Measurements from ENCODE around the gene DMXL1. TPM values are rescaled to one million over a fixed set of nuclear protein-coding genes. Genes with fewer than 3 reads are reported as not detected.

The DMXL1 gene
- total and polyA plus RNA-seq, 2 experiments from 2014 or later = 19.5 to 37.4 TPM

DNA sequence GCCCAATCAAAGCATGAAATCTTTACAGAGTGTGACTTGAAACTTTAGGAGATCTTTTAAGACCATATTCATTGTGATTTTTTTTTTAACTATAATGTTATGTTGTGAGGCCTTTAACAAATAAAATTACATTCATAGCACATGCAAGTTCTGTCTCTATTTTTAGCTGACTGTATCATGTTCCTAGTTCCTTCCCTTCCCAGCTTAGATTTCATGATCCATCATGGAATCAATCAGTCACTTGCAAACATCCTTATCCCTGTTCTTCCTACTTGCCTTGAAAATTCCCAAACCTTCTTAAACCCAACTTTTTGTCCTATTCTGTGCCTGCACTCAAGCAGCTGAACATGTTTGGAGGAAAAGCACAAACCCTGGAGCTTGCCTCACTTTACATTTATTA, 141.8 kb downstream of the DMXL1 start:
- Histone ChIP-seq H3K27me3 (no peaks in the 10 kb centered on the region), H3K36me3 (no peaks in the 10 kb centered on the region), H3K4me1 (ENCODE audit: low read depth) (peaks cover 17% of the 10 kb centered on the region), H3K27ac (no peak overlapping the region), H3K9me3 (ENCODE audit: low read depth) (no peaks in the 10 kb centered on the region), H3K4me3 (no peak overlapping the region)
- TF ChIP-seq CTCF (IDR thresholded peaks at IDR 0.05; ENCODE audit: low read depth, low read length) = no peak
- no peak for DNase-seq (ENCODE audit: low read depth in 1 of 2, low spot score in 1 of 2)

DNA sequence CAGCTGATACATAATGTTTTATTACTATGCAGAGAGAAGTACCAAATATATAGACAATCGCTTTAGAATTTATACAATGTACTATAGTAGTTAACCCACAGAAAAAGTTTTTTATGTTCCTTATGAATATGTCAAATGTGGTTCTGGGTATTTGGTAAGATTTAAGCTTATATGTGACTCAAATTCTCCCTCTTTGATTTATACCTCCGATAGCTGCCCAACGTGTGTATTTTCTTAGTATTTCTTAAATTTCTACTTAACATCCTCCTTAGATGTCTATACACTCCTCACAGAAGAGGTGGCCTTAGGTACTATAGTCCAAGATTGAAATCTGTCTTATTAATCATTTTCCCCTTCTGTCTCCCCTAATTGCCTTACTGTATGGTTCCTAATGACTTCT, 146.3 kb downstream of the DMXL1 start:
- Histone ChIP-seq H3K27me3 (no peaks in the 10 kb centered on the region), H3K9me3 (ENCODE audit: low read depth) (no peaks in the 10 kb centered on the region), H3K36me3 (peaks cover 22% of the 10 kb centered on the region), H3K4me3 (no peak overlapping the region), H3K4me1 (ENCODE audit: low read depth) (peaks cover 17% of the 10 kb centered on the region), H3K27ac (no peak overlapping the region)
- no peak for DNase-seq (ENCODE audit: low read depth in 1 of 2, low spot score in 1 of 2)
- no peak for TF ChIP-seq CTCF (IDR thresholded peaks at IDR 0.05; ENCODE audit: low read depth, low read length)

DNA sequence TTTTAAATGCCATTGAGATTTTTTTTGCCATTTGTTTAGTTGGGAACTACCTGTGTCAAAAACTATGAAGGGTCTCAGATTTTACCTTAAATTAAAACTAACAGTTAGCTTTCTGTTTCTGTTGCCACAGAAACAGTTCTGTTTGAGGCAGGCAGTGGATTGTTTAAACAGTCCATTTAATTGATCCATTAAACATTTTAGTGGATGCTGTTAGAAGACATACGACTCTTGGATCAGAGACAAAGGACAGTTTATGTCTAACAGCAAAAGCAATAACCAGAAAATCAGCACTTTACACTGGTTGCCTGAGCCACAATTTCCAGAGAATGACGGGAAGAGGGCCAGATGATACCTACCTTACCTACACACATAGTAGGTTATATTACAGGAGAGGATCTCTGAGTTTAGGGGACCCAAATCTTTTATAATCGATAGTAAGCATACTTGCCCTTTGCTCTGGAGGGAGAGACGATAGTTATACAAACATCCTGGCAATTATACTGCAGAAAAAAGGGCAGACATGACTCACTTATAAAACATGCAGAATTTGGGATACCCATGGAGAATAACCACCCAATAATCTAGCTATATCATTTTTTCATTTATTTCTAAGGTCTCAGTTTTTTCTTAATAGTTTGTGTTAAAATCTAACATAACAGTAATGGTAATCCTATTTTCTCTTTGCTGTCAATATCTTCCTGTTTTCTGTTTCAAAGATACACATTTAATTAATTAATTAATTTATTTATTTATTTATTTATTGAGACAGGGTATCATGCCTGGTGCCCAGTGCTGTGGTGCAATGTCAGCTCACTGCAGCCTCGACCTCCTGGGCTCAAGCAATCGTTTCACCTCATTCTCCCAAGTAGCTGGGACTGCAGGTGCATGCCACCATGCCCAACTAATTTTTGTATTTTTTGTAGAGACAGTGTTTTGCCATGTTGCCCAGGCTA, 148.2 kb downstream of the DMXL1 start:
- no peaks in the 10 kb centered on the region for H3K4me1 ChIP-seq (ENCODE audit: low read depth)
- no peak for TF ChIP-seq CTCF (IDR thresholded peaks at IDR 0.05; ENCODE audit: low read depth, low read length)

DNA sequence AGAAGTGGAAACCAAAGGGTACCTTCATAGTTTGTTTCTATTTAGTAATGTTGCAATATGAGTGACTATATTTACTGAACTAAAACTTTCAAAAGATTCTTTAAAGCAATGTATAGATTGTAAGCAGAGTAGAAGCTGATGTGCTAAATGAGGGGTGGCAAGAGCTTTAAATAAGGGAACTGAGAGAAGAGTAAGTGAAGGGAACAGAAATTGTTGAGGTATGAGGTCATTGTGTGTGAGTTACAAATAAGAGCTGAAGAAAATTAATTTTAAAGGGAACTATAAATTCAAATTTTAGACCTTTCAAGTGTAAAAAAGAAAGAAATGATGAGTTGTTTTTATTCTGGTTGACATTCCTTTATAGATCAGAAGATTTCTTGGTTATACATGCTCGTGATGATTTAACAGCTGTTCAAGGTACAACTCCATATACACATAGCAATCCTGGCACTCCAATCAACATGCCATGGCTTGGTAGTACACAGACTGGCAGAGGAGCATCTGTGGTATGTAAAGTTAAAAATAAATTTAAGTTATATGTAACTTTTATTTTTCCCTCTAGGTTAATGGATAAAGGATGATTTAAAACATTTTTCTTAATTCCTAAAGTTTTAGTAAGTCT, 149.8 kb downstream of the DMXL1 start:
- peaks cover 24% of the 10 kb centered on the region for H3K36me3 ChIP-seq
- no peak for TF ChIP-seq CTCF (IDR thresholded peaks at IDR 0.05; ENCODE audit: low read depth, low read length)
- H3K4me3 ChIP-seq = no peak overlapping the region
- H3K9me3 ChIP-seq (ENCODE audit: low read depth) = no peaks in the 10 kb centered on the region
- no peaks in the 10 kb centered on the region for H3K27me3 ChIP-seq
- H3K27ac ChIP-seq = no peak overlapping the region
- H3K4me1 ChIP-seq (ENCODE audit: low read depth) = no peaks in the 10 kb centered on the region
- no peak for DNase-seq (ENCODE audit: low read depth in 1 of 2, low spot score in 1 of 2)

More for the DNA sequence above, 148.2 kb downstream of the DMXL1 start:
- Histone ChIP-seq H3K4me3 (no peak overlapping the region), H3K27me3 (no peaks in the 10 kb centered on the region), H3K36me3 (peaks cover 22% of the 10 kb centered on the region), H3K27ac (no peak overlapping the region), H3K9me3 (ENCODE audit: low read depth) (no peaks in the 10 kb centered on the region)
- DNase-seq (ENCODE audit: low read depth in 1 of 2, low spot score in 1 of 2) = no peak

GRCh38 chr5:119221330-119221729, 150.4 kb downstream of the DMXL1 start:
- no peaks in the 10 kb centered on the region for H3K9me3 ChIP-seq (ENCODE audit: low read depth)
- DNase-seq (ENCODE audit: low read depth in 1 of 2, low spot score in 1 of 2) = no peak
- TF ChIP-seq CTCF (IDR thresholded peaks at IDR 0.05; ENCODE audit: low read depth, low read length) = no peak
- H3K4me1 ChIP-seq (ENCODE audit: low read depth) = no peaks in the 10 kb centered on the region
- no peak overlapping the region for H3K27ac ChIP-seq
- H3K4me3 ChIP-seq = no peak overlapping the region
- peaks cover 24% of the 10 kb centered on the region for H3K36me3 ChIP-seq
- H3K27me3 ChIP-seq = no peaks in the 10 kb centered on the region

All from cardiac muscle cell (in vitro differentiated cells and primary cell).